PC-9 (cell line): ENCODE measurements around the gene GSAP.

ENCODE experiments used
- EZH2 ChIP-seq: fragments of 200-600 bp; sonication (generic); IDR thresholded peaks from 2 replicates; pipeline ENCODE4 v1.8.0; 2017; ENCODE audit warnings: antibody characterized with exemption, low read depth
- TF ChIP-seq, protein P1 (sequence below): fragments of 200-600 bp; sonication (generic); conservative IDR thresholded peaks from 2 replicates; pipeline ENCODE4 v1.6.1; 2017; ENCODE audit warnings: mixed run types, antibody characterized with exemption, mild to moderate bottlenecking, moderate library complexity

DNA sequence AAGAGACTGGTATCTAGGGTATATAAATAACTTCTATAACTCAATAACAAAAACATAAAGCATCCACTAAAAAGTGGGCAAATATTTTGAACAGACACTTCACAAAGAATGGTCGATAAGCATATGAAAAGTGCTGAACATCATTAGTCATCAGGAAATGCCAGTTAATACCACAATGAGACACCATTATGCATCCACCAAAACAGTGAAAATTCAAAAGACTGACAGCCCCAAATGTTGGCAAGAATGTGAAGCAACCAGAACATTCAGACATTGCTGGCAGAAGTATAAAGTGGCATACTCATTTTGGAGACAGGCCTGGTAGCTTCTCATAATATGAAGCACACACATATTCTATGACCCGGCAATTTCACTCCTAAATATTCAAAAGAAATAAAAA is 26.5 kb upstream of the GSAP start:
- TF ChIP-seq, protein P1, sequence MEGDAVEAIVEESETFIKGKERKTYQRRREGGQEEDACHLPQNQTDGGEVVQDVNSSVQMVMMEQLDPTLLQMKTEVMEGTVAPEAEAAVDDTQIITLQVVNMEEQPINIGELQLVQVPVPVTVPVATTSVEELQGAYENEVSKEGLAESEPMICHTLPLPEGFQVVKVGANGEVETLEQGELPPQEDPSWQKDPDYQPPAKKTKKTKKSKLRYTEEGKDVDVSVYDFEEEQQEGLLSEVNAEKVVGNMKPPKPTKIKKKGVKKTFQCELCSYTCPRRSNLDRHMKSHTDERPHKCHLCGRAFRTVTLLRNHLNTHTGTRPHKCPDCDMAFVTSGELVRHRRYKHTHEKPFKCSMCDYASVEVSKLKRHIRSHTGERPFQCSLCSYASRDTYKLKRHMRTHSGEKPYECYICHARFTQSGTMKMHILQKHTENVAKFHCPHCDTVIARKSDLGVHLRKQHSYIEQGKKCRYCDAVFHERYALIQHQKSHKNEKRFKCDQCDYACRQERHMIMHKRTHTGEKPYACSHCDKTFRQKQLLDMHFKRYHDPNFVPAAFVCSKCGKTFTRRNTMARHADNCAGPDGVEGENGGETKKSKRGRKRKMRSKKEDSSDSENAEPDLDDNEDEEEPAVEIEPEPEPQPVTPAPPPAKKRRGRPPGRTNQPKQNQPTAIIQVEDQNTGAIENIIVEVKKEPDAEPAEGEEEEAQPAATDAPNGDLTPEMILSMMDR: no peak
- no peak for TF ChIP-seq EZH2
